ENCODE data around the gene STEAP4.

STEAP4 gene

DNA sequence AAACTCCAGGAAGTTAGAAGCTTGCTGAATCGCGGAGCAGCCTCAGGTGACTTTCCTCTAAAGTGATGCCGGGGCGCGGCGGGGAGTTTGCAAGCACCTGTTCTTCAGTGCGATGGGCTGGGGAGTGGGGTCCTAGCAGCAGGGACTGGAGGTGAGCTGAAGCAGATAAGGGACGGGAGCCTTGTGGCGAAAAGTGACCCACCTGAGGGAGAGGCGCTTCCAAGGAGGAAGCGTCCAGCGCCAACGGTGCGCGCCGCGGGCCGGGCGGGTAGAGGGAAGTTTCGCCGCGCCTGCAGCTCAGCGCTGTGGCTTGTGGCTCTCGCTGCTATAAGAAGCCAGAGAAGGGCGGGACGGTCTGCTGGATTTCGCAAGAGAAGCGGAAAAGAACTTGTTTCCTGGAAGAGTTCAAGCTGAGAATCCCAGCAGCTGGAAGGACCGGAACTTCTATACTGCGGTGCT is at the start of gene STEAP4:
Gene STEAP4 (minus strand): TSS at position 305 of the 459 bp plus-strand sequence. CDS start 22,625 bp downstream, outside the sequence.
- TF ChIP-seq, protein P1, sequence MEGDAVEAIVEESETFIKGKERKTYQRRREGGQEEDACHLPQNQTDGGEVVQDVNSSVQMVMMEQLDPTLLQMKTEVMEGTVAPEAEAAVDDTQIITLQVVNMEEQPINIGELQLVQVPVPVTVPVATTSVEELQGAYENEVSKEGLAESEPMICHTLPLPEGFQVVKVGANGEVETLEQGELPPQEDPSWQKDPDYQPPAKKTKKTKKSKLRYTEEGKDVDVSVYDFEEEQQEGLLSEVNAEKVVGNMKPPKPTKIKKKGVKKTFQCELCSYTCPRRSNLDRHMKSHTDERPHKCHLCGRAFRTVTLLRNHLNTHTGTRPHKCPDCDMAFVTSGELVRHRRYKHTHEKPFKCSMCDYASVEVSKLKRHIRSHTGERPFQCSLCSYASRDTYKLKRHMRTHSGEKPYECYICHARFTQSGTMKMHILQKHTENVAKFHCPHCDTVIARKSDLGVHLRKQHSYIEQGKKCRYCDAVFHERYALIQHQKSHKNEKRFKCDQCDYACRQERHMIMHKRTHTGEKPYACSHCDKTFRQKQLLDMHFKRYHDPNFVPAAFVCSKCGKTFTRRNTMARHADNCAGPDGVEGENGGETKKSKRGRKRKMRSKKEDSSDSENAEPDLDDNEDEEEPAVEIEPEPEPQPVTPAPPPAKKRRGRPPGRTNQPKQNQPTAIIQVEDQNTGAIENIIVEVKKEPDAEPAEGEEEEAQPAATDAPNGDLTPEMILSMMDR (IDR thresholded peaks at IDR 0.05; ENCODE audit: borderline replicate concordance, control extremely low read depth, extremely low read depth, insufficient read depth, missing control alignments) = no peak
- in situ Hi-C loops (cut with MboI; ENCODE audit: low sequenced_read_pairs, unreplicated experiment) = no loop called here
- no peak for DNase-seq (ENCODE audit: low spot score)

DNA sequence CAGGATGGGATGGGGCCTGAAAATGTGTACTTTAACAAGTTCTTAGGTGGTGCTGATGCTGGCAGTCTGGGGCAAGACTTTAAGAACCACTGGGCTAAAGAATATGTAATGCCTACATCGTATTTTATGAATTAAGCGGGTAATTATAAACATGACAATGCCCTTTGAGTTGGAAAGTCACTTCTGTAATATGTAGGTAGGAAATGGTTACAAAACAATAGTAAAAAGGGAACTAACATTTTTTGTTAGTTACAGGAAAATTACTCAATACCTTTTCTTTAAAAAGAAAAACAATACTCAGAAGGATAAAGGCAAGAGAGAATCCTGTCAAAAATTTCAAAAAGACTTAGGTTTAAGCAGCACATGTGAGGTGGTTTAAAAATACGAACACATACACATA is 48.3 kb upstream of the STEAP4 start:
- in situ Hi-C loops (cut with MboI; ENCODE audit: low sequenced_read_pairs, unreplicated experiment) = no loop called here
- TF ChIP-seq, protein P1 (IDR thresholded peaks at IDR 0.05; ENCODE audit: borderline replicate concordance, control extremely low read depth, extremely low read depth, insufficient read depth, missing control alignments) = no peak
- no peak for DNase-seq (ENCODE audit: low spot score)

DNA sequence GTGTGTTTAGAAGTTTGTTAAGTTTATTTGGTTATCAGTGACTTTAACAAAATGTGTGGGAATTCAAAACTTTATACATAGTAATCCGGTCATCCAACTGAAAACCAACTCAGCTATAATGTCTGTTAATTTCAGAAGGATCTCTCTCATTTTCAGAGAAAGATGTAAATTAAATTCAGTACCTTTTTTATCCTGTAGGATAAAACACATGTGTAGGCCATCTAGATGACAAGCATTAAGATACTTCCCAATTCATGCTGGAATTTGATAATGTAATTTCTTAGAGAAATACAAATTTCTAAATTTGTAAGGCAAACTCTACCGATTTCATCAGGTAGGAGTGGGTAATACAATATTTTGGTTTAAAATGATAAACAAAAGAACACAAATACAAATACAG is 43.4 kb upstream of the STEAP4 start:
- in situ Hi-C loops (cut with MboI; ENCODE audit: low sequenced_read_pairs, unreplicated experiment) = no loop called here
- TF ChIP-seq, protein P1 (IDR thresholded peaks at IDR 0.05; ENCODE audit: borderline replicate concordance, control extremely low read depth, extremely low read depth, insufficient read depth, missing control alignments) = no peak
- no peak for DNase-seq (ENCODE audit: low spot score)

DNA sequence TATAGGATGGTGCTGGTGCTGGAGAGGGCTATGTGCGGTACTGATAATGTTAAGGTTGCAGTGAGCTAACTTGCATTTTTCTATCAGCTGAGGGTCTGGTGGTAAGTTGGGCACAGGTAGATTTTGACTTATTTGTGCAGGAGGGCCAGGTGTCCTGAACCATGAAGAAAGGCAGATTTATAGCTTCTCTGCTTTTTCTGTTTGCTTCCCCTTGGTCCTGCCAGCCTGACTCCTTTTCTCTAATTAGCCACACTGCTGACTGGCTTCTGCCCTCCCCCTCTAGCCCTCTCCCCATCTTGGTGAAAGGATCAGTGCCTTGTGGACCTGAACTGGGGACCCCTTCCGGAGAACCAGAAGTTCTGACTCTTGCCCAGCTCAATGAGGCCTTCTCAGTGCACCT is 40.8 kb upstream of the STEAP4 start:
- TF ChIP-seq, protein P1 (IDR thresholded peaks at IDR 0.05; ENCODE audit: borderline replicate concordance, control extremely low read depth, extremely low read depth, insufficient read depth, missing control alignments) = no peak
- in situ Hi-C loops (cut with MboI; ENCODE audit: low sequenced_read_pairs, unreplicated experiment) = no loop called here
- DNase-seq (ENCODE audit: low spot score) = no peak

DNA sequence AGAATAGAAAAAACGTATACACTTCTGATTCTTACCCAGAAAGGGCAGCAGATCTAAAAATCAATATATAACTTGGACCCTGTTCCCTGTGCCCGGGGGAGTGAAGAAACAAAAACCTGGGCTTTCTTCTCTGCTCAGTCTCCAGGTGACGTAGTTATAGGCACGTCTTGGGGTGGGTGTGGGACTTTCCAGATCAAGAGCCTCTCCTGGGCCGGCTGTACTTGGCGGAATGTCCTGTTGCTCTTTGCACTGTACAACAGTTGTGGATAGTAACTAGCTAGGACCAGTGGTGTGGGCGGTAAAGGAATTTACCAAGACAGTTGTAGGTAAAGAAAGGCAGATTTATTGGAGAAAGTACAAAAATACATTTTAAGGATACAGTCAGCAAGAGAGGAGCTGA is 40.4 kb upstream of the STEAP4 start:
- TF ChIP-seq, protein P1 (IDR thresholded peaks at IDR 0.05; ENCODE audit: borderline replicate concordance, control extremely low read depth, extremely low read depth, insufficient read depth, missing control alignments) = no peak
- in situ Hi-C loops (cut with MboI; ENCODE audit: low sequenced_read_pairs, unreplicated experiment) = no loop called here
- DNase-seq (ENCODE audit: low spot score) = no peak

DNA sequence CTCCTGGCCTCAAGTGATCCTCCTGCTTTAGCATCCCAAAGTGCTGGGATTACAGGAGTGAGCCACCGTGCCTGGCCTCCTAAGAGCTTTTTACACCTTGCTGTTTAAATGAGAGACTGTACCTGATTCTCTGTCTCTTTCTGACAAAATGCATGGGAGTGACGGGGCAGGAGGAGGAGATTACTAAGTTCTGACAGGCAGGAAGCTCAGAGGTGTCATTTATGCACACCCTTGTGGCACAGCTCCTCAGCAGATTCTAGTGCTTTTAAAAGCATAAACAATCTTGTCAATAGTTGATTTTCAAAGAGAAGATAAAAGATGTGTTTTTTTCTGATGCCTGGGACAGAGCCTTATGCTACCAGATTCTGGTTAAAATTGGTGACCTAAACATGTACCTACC is 39.7 kb upstream of the STEAP4 start:
- in situ Hi-C loops (cut with MboI; ENCODE audit: low sequenced_read_pairs, unreplicated experiment) = no loop called here
- TF ChIP-seq, protein P1 (IDR thresholded peaks at IDR 0.05; ENCODE audit: borderline replicate concordance, control extremely low read depth, extremely low read depth, insufficient read depth, missing control alignments) = no peak
- no peak for DNase-seq (ENCODE audit: low spot score)

Data from GM13976 (cell line).